Heart left ventricle (tissue), 16 donors: ENCODE data around the gene HSPA6. TPM values are rescaled to one million over a fixed set of nuclear protein-coding genes. Genes with fewer than 3 reads are reported as not detected.

Experiments
- ATAC-seq, 4 donors: fragments of 200-7000 bp; cut with Tn5 transposase; one replicate each; pipeline ENCODE4 v1.9.1; 2020 to 2022; ENCODE audit warnings: moderate library complexity in 4 of 4, mild to moderate bottlenecking in 3 of 4, moderate number of reproducible peaks in 1 of 4
- DNase-seq, 5 donors: peaks; one replicate each; pipeline ENCODE4 v3.0.0-alpha.2; 2020
- H3K27ac ChIP-seq, 12 donors: fragments of 200-600 bp; sonication (generic) in 4 of 12; one replicate each; pipeline versions ENCODE4 v1.5.0 to v1.8.0; 2016 to 2022; ENCODE audit warnings: mild to moderate bottlenecking in 2 of 12
- H3K27me3 ChIP-seq, 9 donors: fragments of 200-600 bp; sonication (generic) in 2 of 9; one replicate each; pipeline versions ENCODE4 v1.5.1 to v1.8.0; 2016 to 2022; ENCODE audit warnings: mild to moderate bottlenecking in 3 of 9
- H3K36me3 ChIP-seq, 9 donors: fragments of 200-600 bp; sonication (generic) in 2 of 9; one replicate each; pipeline versions ENCODE4 v1.5.0 to v1.8.0; 2018 to 2022; ENCODE audit warnings: mild to moderate bottlenecking in 2 of 9
- H3K4me1 ChIP-seq, 12 donors: fragments of 200-600 bp; sonication (generic) in 4 of 12; one replicate each; pipeline versions ENCODE4 v1.5.0 to v1.8.0; 2016 to 2022; ENCODE audit warnings: mild to moderate bottlenecking in 3 of 12
- H3K4me3 ChIP-seq, 12 donors: fragments of 200-600 bp; sonication (generic) in 4 of 12; one replicate each; pipeline versions ENCODE4 v1.5.0 to v1.8.0; 2017 to 2022; ENCODE audit warnings: mild to moderate bottlenecking in 9 of 12, moderate library complexity in 4 of 12
- H3K9me3 ChIP-seq, 12 donors: fragments of 200-600 bp; sonication (generic) in 4 of 12; one replicate each; pipeline versions ENCODE4 v1.5.0 to v1.8.0; 2016 to 2022; ENCODE audit warnings: mild to moderate bottlenecking in 1 of 12
- POLR2A ChIP-seq, 2 donors: fragments of 450-650 bp; IDR thresholded peaks; one replicate each; pipeline ENCODE4 v1.6.1; 2017; ENCODE audit warnings: antibody characterized with exemption in 2 of 2, mild to moderate bottlenecking in 2 of 2, moderate library complexity in 2 of 2
- WGBS, 4 donors: extraction: QIAGEN DNeasy Blood & Tissue Kit in 2 of 4; methylation state at CpG; one replicate each; pipeline versions ENCODE4 v1.1.5 to v1.1.7; 2013 to 2018; 5-methylcytosine and 5-hydroxymethylcytosine counted together
- intact Hi-C, 10 donors: fragments of 100-400 bp; cut with DNase I; formaldehyde crosslinking; loops; one replicate each; pipeline versions ENCODE4 v1.11.1 to v1.14.2; 2022
- polyA plus RNA-seq, 2 donors: library from polyadenylated mRNA; stranded (reverse); fragments of 200-250 nt; gene quantifications; one replicate each; pipeline ENCODE4 v1.2.3, GENCODE V29; 2013
- total RNA-seq, 9 donors: library from RNA; depleted of rRNA in 2 of 9; stranded (reverse); fragments of >200 nt in 2 of 9; fragmentation: NEBNext Ultra II Directional in 3 of 9; extraction: Animal tissue kit (Norgen Biotek cat#: 25700) in 3 of 9; gene quantifications; one replicate each; pipeline versions ENCODE4 v1.1.0 to v1.2.4, GENCODE V29; 2016 to 2023
- TF ChIP-seq, protein P1 (sequence below), 12 donors: fragments of 200-600 bp; sonication (generic) in 4 of 12; IDR thresholded peaks; one replicate each; pipeline versions ENCODE4 v1.5.0 to v1.8.0; 2018 to 2022; ENCODE audit warnings: antibody characterized with exemption in 12 of 12, mild to moderate bottlenecking in 5 of 12
- donor health status: ischemic (EF 13 %, LVEDD 7.1; RV severe dilation, severe dysfunction).
- donor health status: healthy with polysubstance abuse.
- donor health status: DM: no; HTN: yes; CAD: no.
- donor health status: DM: no; HTN: no; CAD: no.
- donor health status: ischemic (EF 25% LVEDD 6.9; RV normal size, moderate dysfunction).
- donor health status: ischemic (EF 25% LVEDD 5.7; RV mildly dilated, moderate dysfunction).
- donor health status: healthy.
- donor health status: DM: yes; HTN: yes; CAD: no.
- donor health status: ischemic (EF 35%, LVEDD 5.7; RV mildly dilated, moderate dysfunction).
- donor health status: nonischemic (EF 11% LVEDD 7.7; RV severe dilation, severe dysfunction).
- donor health status: DM: yes; HTN: yes; CAD: no.
- donor health status: PGD.
- donor health status: ischemic (EF 29% LVEDD 5.4; RV normal size, mild dysfunction).
- donor health status: nonischemic (EF 23%, LVEDD 6.1; RV moderate dilation, normal function).

HSPA6 gene
- total and polyA plus RNA-seq, 11 donors = 0.27 to 5.9 (median 0.93) TPM

DNA sequence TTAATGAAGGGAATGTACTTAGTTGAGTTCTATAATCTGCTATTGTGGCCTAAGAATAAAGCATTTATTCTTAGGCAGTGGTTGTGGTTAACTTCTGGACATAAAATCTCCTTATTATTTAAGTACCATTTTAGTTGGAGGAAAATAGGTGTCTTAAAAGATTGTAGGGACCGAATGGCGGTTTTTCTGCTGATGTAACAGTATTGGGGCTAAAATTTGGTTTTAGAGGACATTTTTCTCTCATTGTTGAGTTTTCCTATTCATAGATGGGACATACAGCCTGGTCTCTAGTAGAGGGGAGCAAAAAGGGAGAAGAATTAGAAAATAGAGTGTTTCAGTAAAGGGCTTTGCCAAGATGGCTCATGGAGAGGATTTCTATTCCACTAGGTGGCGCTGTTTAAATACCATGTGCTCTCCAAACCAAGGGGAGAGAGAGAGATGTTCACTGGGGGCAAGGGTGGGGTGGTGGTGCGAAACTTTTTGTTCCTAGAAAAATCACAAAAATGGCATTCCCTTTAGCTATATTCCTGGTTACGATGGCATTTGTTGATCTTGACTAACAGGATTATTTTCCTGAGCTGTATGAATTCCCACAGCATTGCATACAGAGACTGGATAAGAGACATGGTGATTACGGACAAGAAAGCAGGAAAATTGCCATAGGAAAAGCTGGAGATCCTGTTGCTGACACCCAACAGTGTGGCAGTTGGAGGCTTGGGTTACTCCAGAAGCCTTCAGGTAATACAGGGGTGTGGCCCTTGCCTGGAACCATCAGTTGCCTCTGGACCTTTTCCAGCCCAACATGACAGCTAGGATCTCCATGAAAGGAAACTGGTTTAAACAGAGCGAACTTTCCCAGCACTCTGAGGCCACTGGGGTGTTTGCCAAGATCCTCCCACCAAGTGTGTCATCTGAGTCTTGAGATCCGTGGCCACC is 37.3 kb upstream of the HSPA6 start:
- no peaks in the 10 kb centered on the region for H3K36me3 ChIP-seq
- TF ChIP-seq, protein P1, sequence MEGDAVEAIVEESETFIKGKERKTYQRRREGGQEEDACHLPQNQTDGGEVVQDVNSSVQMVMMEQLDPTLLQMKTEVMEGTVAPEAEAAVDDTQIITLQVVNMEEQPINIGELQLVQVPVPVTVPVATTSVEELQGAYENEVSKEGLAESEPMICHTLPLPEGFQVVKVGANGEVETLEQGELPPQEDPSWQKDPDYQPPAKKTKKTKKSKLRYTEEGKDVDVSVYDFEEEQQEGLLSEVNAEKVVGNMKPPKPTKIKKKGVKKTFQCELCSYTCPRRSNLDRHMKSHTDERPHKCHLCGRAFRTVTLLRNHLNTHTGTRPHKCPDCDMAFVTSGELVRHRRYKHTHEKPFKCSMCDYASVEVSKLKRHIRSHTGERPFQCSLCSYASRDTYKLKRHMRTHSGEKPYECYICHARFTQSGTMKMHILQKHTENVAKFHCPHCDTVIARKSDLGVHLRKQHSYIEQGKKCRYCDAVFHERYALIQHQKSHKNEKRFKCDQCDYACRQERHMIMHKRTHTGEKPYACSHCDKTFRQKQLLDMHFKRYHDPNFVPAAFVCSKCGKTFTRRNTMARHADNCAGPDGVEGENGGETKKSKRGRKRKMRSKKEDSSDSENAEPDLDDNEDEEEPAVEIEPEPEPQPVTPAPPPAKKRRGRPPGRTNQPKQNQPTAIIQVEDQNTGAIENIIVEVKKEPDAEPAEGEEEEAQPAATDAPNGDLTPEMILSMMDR (IDR thresholded peaks at IDR 0.05) = peak; percentile 59 to 82 (median 72)
- no peak for TF ChIP-seq POLR2A (IDR thresholded peaks at IDR 0.05)
- WGBS, 4 donors = 37 to 50% (median 42%) methylated on average over 8 of the region's 8 CpGs
- peak in 3 of 4 donors; percentile 59 to 77 (median 60) for ATAC-seq
- DNase-seq = peak in 4 of 5 donors; percentile 47 to 62 (median 48)
- H3K4me3 ChIP-seq = peak overlapping the region in 4 of 12 donors; percentile 6 to 26 (median 10)
- peaks cover 0 to 24% (median 0%) of the 10 kb centered on the region in 12 donors for H3K4me1 ChIP-seq
- intact Hi-C loops = loop anchor here (1.0 to 10.0 kb wide), 3 partner anchors 248 to 258 kb away; partner anchors contain the start of gene DUSP12 (in 7 of the 10)
- no peak overlapping the region for H3K27ac ChIP-seq
- H3K9me3 ChIP-seq = no peaks in the 10 kb centered on the region
- peaks cover 0 to 61% (median 14%) of the 10 kb centered on the region in 9 donors for H3K27me3 ChIP-seq

DNA sequence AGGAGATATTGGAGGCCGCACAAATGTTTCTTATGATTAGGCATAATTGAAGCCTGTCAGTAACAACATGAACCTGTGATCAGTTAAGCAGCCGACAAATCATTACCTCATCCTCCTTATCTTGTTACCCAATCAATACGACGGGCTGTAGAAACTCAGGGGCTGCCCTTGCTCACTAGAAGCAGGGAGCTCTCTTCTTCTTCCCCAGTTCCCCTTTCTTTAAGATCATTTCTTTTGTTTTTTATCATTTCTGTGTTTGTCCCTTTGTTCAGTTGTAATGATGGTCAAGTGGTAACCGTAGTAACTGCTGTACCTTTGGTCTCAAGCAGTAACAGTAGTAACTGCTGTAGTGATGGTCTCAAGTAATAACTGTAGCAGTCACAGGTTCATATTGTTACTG is 32.9 kb upstream of the HSPA6 start:
- Histone ChIP-seq H3K4me1 (peaks cover 0 to 24% (median 0%) of the 10 kb centered on the region in 12 donors), H3K36me3 (no peaks in the 10 kb centered on the region), H3K4me3 (no peak overlapping the region), H3K9me3 (no peaks in the 10 kb centered on the region), H3K27me3 (peaks cover 0 to 72% (median 14%) of the 10 kb centered on the region in 9 donors), H3K27ac (no peak overlapping the region)
- ATAC-seq (no peak), DNase-seq (no peak)
- intact Hi-C loops = no loop called here
- 68 to 80% (median 73%) methylated on average over 5 of the region's 5 CpGs for WGBS, 4 donors
- TF ChIP-seq, protein P1 (IDR thresholded peaks at IDR 0.05) = no peak
- no peak for TF ChIP-seq POLR2A (IDR thresholded peaks at IDR 0.05)

GRCh38 chr1:161492827-161493226 is 31.5 kb upstream of the HSPA6 start:
- no peaks in the 10 kb centered on the region for H3K36me3 ChIP-seq
- no peaks in the 10 kb centered on the region for H3K9me3 ChIP-seq
- DNase-seq (no peak), ATAC-seq (no peak)
- 60 to 72% (median 69%) methylated on average over 2 of the region's 2 CpGs for WGBS, 4 donors
- TF ChIP-seq, protein P1 (IDR thresholded peaks at IDR 0.05) = no peak
- TF ChIP-seq POLR2A (IDR thresholded peaks at IDR 0.05) = no peak
- H3K27ac ChIP-seq = no peak overlapping the region
- intact Hi-C loops = no loop called here
- H3K4me1 ChIP-seq = peaks cover 0 to 16% (median 0%) of the 10 kb centered on the region in 12 donors
- peaks cover 0 to 67% (median 14%) of the 10 kb centered on the region in 9 donors for H3K27me3 ChIP-seq
- H3K4me3 ChIP-seq = no peak overlapping the region

- H3K9me3 ChIP-seq = no peaks in the 10 kb centered on the region
- DNase-seq (no peak), ATAC-seq (no peak)
- intact Hi-C loops = no loop called here
- H3K36me3 ChIP-seq = no peaks in the 10 kb centered on the region
- TF ChIP-seq, protein P1 (IDR thresholded peaks at IDR 0.05) = no peak
- TF ChIP-seq POLR2A (IDR thresholded peaks at IDR 0.05) = no peak
- no peak overlapping the region for H3K4me3 ChIP-seq
- H3K4me1 ChIP-seq = peaks cover 0 to 25% (median 0%) of the 10 kb centered on the region in 12 donors
- WGBS, 4 donors = 42 to 53% (median 43%) methylated on average over 3 of the region's 3 CpGs
- H3K27ac ChIP-seq = no peak overlapping the region
- peaks cover 0 to 56% (median 14%) of the 10 kb centered on the region in 9 donors for H3K27me3 ChIP-seq
Measured at GRCh38 chr1:161494091-161494735, 30.1 kb upstream of the HSPA6 start.
